Ascending aorta (tissue), 2 donors: ENCODE measurements around the gene FYN. TPM values are rescaled to one million over a fixed set of nuclear protein-coding genes. Genes with fewer than 3 reads are reported as not detected.
A peak's percentile ranks its signal among the peaks of the same experiment; 100 is the strongest.

Source experiments
- DNase-seq, 2 donors: peaks; one replicate each; pipeline ENCODE4 v3.0.0-alpha.2; 2019; ENCODE audit warnings: low spot score in 2 of 2
- H3K27ac ChIP-seq, 2 donors: fragments of 200-600 bp; sonication (generic); one replicate each; pipeline ENCODE4 v1.5.1; 2016 to 2017; ENCODE audit warnings: mild to moderate bottlenecking in 1 of 2
- H3K27me3 ChIP-seq: fragments of 200-600 bp; sonication (generic); one replicate; pipeline ENCODE4 v1.5.1; 2017
- H3K36me3 ChIP-seq, 2 donors: fragments of 200-600 bp; sonication (generic); one replicate each; pipeline ENCODE4 v1.5.1; 2016
- H3K4me1 ChIP-seq, 2 donors: fragments of 200-600 bp; sonication (generic); one replicate each; pipeline ENCODE4 v1.5.1; 2016 to 2017; ENCODE audit warnings: mild to moderate bottlenecking in 1 of 2
- H3K4me3 ChIP-seq, 2 donors: fragments of 200-600 bp; sonication (generic); one replicate each; pipeline ENCODE4 v1.5.1; 2016 to 2017; ENCODE audit warnings: mild to moderate bottlenecking in 1 of 2
- H3K9me3 ChIP-seq, 2 donors: fragments of 200-600 bp; sonication (generic); one replicate each; pipeline ENCODE4 v1.5.1; 2016
- CTCF ChIP-seq, 3 experiments: fragments of 200-600 bp in 2 of 3; fragments of 450-650 bp in 1 of 3; sonication (generic) in 2 of 3; IDR thresholded peaks; one replicate each; pipeline ENCODE4 v1.5.1; 2016 to 2019; ENCODE audit warnings: antibody characterized with exemption in 3 of 3, mild to moderate bottlenecking in 1 of 3, moderate library complexity in 1 of 3
- intact Hi-C: fragments of 100-400 bp; cut with DNase I; formaldehyde crosslinking; loops from one replicate; pipeline ENCODE4 v1.15.1; 2023
- total RNA-seq: library from RNA; depleted of rRNA; stranded (reverse); fragments of >200 nt; gene quantifications from one replicate; pipeline ENCODE4 v1.1.0, GENCODE V29; 2016

Gene FYN
- total RNA-seq, 1 donor from 2014 or later = 141 TPM

GRCh38 chr6:111794727-111795452, 78.4 kb downstream of the FYN start:
- Histone ChIP-seq H3K4me3 (no peak overlapping the region), H3K27me3 (no peaks in the 10 kb centered on the region), H3K36me3 (no peaks in the 10 kb centered on the region), H3K27ac (no peak overlapping the region), H3K9me3 (no peaks in the 10 kb centered on the region), H3K4me1 (no peaks in the 10 kb centered on the region)
- DNase-seq = no peak
- no peak for TF ChIP-seq CTCF (IDR thresholded peaks at IDR 0.05)
- intact Hi-C loops = no loop called here

GRCh38 chr6:111794300-111794699, 79.0 kb downstream of the FYN start:
- Histone ChIP-seq H3K9me3 (no peaks in the 10 kb centered on the region), H3K4me3 (no peak overlapping the region), H3K27ac (no peak overlapping the region), H3K36me3 (no peaks in the 10 kb centered on the region), H3K4me1 (no peaks in the 10 kb centered on the region), H3K27me3 (no peaks in the 10 kb centered on the region)
- intact Hi-C loops = no loop called here
- no peak for DNase-seq
- TF ChIP-seq CTCF (IDR thresholded peaks at IDR 0.05) = no peak

- Histone ChIP-seq H3K4me1 (no peaks in the 10 kb centered on the region), H3K4me3 (peak overlapping the region in 1 of 2 donors; percentile 9)
- intact Hi-C loops = no loop called here
Observed at GRCh38 chr6:111793711-111794111, 79.5 kb downstream of the FYN start.

GRCh38 chr6:111792914-111793700, 80.1 kb downstream of the FYN start:
- no peaks in the 10 kb centered on the region for H3K4me1 ChIP-seq
- no peak for DNase-seq
- no peak for TF ChIP-seq CTCF (IDR thresholded peaks at IDR 0.05)
- intact Hi-C loops = no loop called here
- H3K36me3 ChIP-seq = no peaks in the 10 kb centered on the region
- H3K4me3 ChIP-seq = peak overlapping the region in 1 of 2 donors; percentile 9
- H3K27me3 ChIP-seq = no peaks in the 10 kb centered on the region
- H3K27ac ChIP-seq = no peak overlapping the region
- H3K9me3 ChIP-seq = no peaks in the 10 kb centered on the region

More at GRCh38 chr6:111793711-111794111, 79.5 kb downstream of the FYN start:
- no peak overlapping the region for H3K27ac ChIP-seq
- no peaks in the 10 kb centered on the region for H3K9me3 ChIP-seq
- no peaks in the 10 kb centered on the region for H3K27me3 ChIP-seq
- no peaks in the 10 kb centered on the region for H3K36me3 ChIP-seq
- no peak for DNase-seq
- no peak for TF ChIP-seq CTCF (IDR thresholded peaks at IDR 0.05)

GRCh38 chr6:111792241-111792640, 81.0 kb downstream of the FYN start:
- H3K4me1 ChIP-seq = no peaks in the 10 kb centered on the region
- H3K27ac ChIP-seq = no peak overlapping the region
- TF ChIP-seq CTCF (IDR thresholded peaks at IDR 0.05) = no peak
- H3K27me3 ChIP-seq = no peaks in the 10 kb centered on the region
- H3K4me3 ChIP-seq = no peak overlapping the region
- no peak for DNase-seq
- no peaks in the 10 kb centered on the region for H3K9me3 ChIP-seq
- intact Hi-C loops = no loop called here
- H3K36me3 ChIP-seq = no peaks in the 10 kb centered on the region
